Large intestine (tissue), 3 donors: ENCODE measurements around the gene CLIC4. TPM values are rescaled to one million over a fixed set of nuclear protein-coding genes. Genes with fewer than 3 reads are reported as not detected.
"Not testable (repeated sequence)": the region's sequence is repeated elsewhere in the genome, so short reads cannot be mapped to it uniquely, and the experiment has no call there.

ENCODE experiments used
- DNase-seq, 2 donors: peaks; one replicate each; pipeline versions ENCODE4 v3.0.0 to v3.0.0-alpha.2; 2013
- H3K27ac ChIP-seq: one replicate; pipeline ENCODE4 v1.5.1; 2013; ENCODE audit warnings: low read length
- H3K27me3 ChIP-seq: 2 replicates; pipeline ENCODE4 v1.6.1; 2013; ENCODE audit warnings: low read length; ENCODE audit not compliant: control insufficient read depth, insufficient read depth
- H3K36me3 ChIP-seq: 2 replicates; pipeline ENCODE4 v1.6.1; 2013; ENCODE audit warnings: low read length; ENCODE audit not compliant: control insufficient read depth, insufficient read depth
- H3K4me1 ChIP-seq: one replicate; pipeline ENCODE4 v1.6.1; 2013; ENCODE audit warnings: low read length; ENCODE audit not compliant: control insufficient read depth, insufficient read depth
- H3K4me3 ChIP-seq: one replicate; pipeline ENCODE4 v1.5.1; 2013; ENCODE audit warnings: low read length
- H3K9me3 ChIP-seq: one replicate; pipeline ENCODE4 v1.6.1; 2013; ENCODE audit warnings: mild to moderate bottlenecking, low read depth, low read length, moderate library complexity; ENCODE audit not compliant: control insufficient read depth
- WGBS: methylation state at CpG from one replicate; pipeline ENCODE4 v1.1.5; 2013; ENCODE audit warnings: low lambda C conversion rate; ENCODE audit not compliant: insufficient coverage; 5-methylcytosine and 5-hydroxymethylcytosine counted together
- polyA plus RNA-seq: library from polyadenylated mRNA; unstranded; fragments of 120-200 nt; gene quantifications from one replicate; pipeline ENCODE4 v1.2.1, GENCODE V29; 2013

The CLIC4 gene
- polyA plus RNA-seq, 1 donor: 70.3 TPM

DNA sequence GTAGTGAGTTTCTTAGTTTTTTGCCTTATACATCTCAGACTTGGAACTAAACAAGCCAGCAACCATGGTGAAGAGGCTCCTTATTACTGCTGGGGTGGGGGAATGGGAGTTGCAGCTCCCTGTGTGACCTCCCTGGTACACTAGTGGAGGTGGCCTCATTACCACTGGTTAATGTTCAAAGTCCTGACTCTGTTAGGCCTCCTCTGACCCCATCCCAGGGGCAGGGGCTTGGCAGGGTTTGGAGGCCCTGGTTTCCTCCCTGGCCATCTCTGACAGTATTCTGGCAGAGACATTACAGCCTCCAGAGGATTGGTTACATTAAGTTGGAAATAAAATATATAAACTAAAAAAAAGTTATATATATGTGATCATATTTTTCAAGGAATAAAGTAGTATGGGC is 45.2 kb downstream of the CLIC4 start:
- DNase-seq: peak; percentile 29 to 46
- Histone ChIP-seq H3K27me3 (no peaks in the 10 kb centered on the region), H3K4me1 (no peaks in the 10 kb centered on the region), H3K36me3 (no peaks in the 10 kb centered on the region), H3K27ac (no peak overlapping the region), H3K4me3 (no peak overlapping the region), H3K9me3 (no peaks in the 10 kb centered on the region)

DNA sequence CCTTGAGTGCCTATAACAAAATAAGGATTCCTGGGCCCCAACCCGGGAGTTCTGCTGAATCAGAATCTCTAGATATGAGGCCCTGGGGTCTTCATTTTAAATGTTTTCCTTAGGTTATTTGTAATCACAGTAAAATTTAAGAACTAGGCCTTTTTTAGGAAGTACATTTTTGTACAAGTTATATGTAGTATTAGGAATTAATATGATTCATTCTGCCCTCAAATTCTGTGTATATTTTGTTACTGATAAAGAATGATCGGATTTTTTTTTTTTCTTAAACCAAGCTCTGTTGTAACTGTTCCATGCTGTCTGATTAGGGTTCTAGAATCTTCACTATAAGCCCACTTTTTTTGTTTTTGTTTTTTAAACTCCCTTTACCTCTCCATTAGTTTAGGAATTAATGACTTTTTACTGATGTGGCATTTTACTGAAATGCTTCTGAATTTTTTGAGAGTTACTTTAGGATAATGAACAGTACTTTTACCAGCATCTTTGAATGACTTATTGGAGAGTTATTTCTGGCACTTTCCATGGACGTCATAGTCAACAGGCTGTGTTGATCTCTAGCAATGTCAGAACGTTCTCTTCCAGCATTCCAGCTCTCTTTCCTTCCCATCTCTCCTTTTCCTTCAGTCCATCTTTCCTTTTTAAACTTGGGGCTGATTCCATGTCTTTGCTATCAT is 48.3 kb downstream of the CLIC4 start:
- no peak for DNase-seq
- WGBS: 83% methylated on average over 1 of the region's 4 CpGs
- no peak overlapping the region for H3K4me3 ChIP-seq
- no peaks in the 10 kb centered on the region for H3K36me3 ChIP-seq
- H3K9me3 ChIP-seq: peaks cover 2% of the 10 kb centered on the region
- H3K4me1 ChIP-seq: no peaks in the 10 kb centered on the region
- H3K27ac ChIP-seq: no peak overlapping the region
- H3K27me3 ChIP-seq: no peaks in the 10 kb centered on the region

DNA sequence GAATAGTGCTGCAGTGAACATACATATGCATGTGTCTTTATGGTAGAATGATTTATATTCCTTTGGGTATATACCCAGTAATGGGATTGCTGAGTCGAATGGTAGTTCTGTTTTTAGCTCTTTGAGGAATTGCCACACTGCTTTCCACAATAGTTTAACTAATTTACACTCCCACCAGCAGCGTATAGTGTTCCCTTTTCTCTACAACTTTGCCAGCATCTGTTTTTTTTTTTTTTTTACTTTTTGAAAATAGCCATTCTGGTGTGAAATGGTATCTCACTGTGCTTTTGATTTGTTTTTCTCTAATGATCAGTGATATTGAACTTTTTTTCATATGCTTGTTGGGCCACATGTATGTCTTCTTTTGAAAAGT is 48.9 kb downstream of the CLIC4 start:
- not testable (repeated sequence) for H3K4me1 ChIP-seq, H3K4me3 ChIP-seq, DNase-seq, H3K27ac ChIP-seq, H3K9me3 ChIP-seq, H3K36me3 ChIP-seq, H3K27me3 ChIP-seq
- 100% methylated on average over 1 of the region's 2 CpGs for WGBS

DNA sequence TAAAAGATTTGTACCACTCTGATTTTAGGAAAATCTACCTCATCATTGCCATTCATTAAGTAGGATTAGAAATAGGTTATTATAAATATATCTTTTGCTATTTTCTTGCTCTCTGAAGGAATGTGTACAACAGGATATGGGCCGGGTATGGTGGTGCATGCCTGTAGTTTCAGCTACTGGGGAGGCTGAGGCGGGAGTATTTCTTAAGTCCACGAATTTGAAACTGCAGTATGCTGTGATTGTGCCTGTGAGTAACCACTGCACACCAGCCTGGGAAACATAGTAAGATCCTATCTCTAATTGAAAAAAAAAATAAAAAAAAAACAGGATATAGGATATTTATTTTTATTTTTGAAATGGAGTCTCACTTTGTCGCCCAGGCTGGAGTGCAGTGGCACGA is 50.0 kb downstream of the CLIC4 start:
- H3K4me1 ChIP-seq: no peaks in the 10 kb centered on the region
- no peak overlapping the region for H3K4me3 ChIP-seq
- no CpG with 5 or more reads among the region's 5 CpGs for WGBS
- no peaks in the 10 kb centered on the region for H3K36me3 ChIP-seq
- peaks cover 9% of the 10 kb centered on the region for H3K9me3 ChIP-seq
- H3K27me3 ChIP-seq: no peaks in the 10 kb centered on the region
- DNase-seq: no peak
- no peak overlapping the region for H3K27ac ChIP-seq

DNA sequence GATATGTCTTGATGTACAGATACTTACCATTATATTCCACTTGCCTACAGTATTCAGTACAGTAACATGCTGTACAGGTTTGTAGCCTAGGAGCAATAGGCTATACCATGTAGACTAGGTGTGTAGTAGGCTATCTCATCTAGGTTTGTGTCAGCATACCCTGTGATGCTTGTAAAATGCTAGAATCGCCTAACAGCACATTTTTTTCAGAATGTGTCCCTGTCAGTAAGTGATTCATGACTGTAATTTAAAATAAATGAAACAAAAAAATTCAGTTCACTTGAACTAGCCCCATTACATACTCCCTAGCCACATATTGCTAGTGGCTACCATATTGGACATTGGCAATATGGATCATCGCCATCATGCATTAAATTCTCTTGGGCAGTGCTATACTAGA is 51.3 kb downstream of the CLIC4 start:
- H3K4me3 ChIP-seq: no peak overlapping the region
- no peaks in the 10 kb centered on the region for H3K27me3 ChIP-seq
- no peak for DNase-seq
- peaks cover 9% of the 10 kb centered on the region for H3K9me3 ChIP-seq
- no peak overlapping the region for H3K27ac ChIP-seq
- no peaks in the 10 kb centered on the region for H3K36me3 ChIP-seq
- H3K4me1 ChIP-seq: no peaks in the 10 kb centered on the region
- WGBS: 100% methylated on average over 1 of the region's 2 CpGs

DNA sequence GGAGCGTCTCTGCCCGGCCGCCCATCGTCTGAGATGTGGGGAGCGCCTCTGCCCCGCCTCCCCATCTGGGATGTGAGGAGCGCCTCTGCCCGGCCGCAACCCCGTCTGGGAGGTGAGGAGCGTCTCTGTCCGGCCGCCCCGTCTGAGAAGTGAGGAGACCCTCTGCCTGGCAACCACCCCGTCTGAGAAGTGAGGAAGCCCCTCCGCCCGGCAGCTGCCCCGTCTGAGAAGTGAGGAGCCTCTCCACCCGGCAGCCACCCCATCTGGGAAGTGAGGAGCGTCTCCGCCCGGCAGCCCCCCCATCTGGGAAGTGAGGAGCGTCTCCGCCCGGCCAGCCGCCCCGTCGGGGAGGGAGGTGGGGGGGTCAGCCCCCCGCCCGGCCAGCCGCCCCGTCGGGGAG is 54.0 kb downstream of the CLIC4 start:
- not testable (repeated sequence) for H3K9me3 ChIP-seq, H3K27me3 ChIP-seq, H3K4me1 ChIP-seq, DNase-seq, H3K36me3 ChIP-seq, H3K27ac ChIP-seq, H3K4me3 ChIP-seq
- WGBS: no CpG with 5 or more reads among the region's 33 CpGs

DNA sequence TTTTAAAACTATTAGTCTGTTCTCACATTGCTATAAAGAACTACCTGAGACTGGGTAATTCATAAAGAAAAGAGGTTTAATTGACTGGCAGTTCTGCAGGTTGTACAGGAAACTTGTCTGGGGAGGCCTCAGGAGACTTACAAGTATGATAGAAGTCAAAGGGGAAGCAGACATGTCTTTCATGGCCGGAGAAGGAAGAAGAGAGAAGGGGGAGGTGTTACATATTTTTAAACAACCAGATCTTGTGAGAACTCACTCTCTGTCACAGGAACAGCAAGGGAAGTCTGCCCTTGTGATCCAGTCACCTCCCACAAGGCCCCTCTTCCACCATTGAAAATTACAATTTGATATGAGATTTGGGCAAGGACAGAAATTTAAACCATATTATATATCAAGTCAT is 55.9 kb downstream of the CLIC4 start:
- H3K36me3 ChIP-seq: no peaks in the 10 kb centered on the region
- DNase-seq: no peak
- no peaks in the 10 kb centered on the region for H3K4me1 ChIP-seq
- no peak overlapping the region for H3K27ac ChIP-seq
- WGBS: no CpG with 5 or more reads among the region's 1 CpG
- H3K4me3 ChIP-seq: no peak overlapping the region
- no peaks in the 10 kb centered on the region for H3K27me3 ChIP-seq
- H3K9me3 ChIP-seq: peaks cover 9% of the 10 kb centered on the region

DNA sequence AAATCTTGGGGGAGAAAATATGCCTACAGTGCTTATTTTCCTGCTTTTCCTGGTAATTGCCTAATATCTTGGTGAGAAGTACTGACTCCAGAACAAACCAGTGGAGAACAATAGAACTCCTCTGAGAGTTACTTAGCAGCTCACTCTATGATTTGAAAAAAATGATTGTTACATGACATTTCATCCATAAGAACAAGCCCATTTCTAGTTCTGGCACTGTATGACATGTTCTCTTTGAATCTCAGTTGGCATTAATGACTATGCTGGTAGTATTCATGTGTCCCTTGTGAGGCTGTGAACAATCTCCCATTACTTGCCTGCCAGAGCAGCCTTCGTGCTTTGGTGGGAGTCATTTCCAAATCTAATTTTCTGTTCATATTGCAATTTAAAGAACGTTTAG is 58.0 kb downstream of the CLIC4 start:
- Histone ChIP-seq H3K9me3 (peaks cover 9% of the 10 kb centered on the region), H3K4me3 (no peak overlapping the region), H3K27me3 (no peaks in the 10 kb centered on the region), H3K27ac (no peak overlapping the region), H3K4me1 (no peaks in the 10 kb centered on the region), H3K36me3 (no peaks in the 10 kb centered on the region)
- WGBS: 78% methylated on average over 1 of the region's 2 CpGs
- DNase-seq: no peak

DNA sequence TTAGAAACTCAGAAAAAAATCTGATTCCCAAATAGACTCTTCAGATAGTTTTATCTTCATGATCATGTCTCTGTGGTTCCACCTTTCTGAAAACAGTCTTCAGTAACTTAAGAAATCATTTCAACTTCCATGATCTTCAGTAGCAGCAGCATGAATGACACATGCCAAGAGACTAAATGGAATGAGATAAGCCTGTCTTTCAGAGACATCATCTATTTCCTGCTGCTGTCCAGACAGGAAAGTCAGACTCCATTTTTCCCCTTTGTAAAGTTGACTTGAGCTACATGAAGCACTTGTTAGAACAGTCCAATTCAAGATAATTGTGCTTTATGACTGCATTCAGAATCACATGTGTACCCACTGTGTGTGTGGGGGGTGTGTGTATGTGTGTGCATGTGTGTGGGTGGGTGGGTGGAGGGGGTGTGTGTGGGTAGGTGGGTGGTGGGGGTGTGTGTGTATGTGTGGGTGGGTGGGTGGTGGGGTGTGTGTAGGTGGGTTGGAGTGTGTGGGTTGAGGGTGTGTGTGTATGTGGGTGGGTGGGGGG is 58.8 kb downstream of the CLIC4 start:
- H3K9me3 ChIP-seq: peaks cover 3% of the 10 kb centered on the region
- no peaks in the 10 kb centered on the region for H3K36me3 ChIP-seq
- no peak for DNase-seq
- H3K27ac ChIP-seq: no peak overlapping the region
- no peaks in the 10 kb centered on the region for H3K4me1 ChIP-seq
- no peak overlapping the region for H3K4me3 ChIP-seq
- no peaks in the 10 kb centered on the region for H3K27me3 ChIP-seq

DNA sequence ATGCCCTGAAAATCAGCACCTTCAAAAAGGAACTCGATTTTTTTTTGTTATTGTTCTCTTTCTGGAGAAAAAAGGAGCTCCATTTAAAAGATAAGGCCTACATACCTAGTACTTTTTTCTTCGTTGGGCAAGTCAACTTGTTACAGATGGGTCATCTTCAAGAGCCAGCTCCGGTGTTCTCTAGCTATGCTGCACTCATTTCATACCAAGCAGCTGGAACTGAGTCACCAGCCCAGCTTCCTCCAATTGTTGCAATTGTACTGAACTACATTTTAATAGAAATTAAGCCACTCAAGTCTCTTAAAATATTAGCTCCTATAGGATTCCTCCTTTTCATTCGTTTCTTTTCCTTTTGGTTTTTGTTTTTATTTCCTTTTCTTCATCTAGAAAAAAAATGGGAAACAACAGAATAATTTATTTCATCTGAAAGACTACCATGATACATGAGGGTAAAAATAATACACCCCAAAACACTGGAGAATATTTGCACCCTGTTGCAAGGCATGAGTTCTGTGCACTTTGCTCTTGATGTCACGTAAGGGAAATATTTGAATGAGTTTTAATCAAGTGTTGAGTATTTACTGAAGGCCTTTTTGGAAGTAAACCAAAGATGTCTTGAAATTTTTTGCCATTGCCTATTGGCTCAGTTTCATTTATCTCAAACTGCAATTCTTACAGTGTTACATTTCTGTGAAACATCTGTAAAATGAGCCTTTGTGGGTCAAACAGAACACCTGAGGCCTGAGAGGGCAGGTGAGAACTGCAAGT is 60.5 kb downstream of the CLIC4 start:
- H3K4me3 ChIP-seq: no peak overlapping the region
- 92% methylated on average over 4 of the region's 5 CpGs for WGBS
- H3K4me1 ChIP-seq: no peaks in the 10 kb centered on the region
- no peak overlapping the region for H3K27ac ChIP-seq
- H3K9me3 ChIP-seq: no peaks in the 10 kb centered on the region
- DNase-seq: no peak
- no peaks in the 10 kb centered on the region for H3K27me3 ChIP-seq
- H3K36me3 ChIP-seq: no peaks in the 10 kb centered on the region

DNA sequence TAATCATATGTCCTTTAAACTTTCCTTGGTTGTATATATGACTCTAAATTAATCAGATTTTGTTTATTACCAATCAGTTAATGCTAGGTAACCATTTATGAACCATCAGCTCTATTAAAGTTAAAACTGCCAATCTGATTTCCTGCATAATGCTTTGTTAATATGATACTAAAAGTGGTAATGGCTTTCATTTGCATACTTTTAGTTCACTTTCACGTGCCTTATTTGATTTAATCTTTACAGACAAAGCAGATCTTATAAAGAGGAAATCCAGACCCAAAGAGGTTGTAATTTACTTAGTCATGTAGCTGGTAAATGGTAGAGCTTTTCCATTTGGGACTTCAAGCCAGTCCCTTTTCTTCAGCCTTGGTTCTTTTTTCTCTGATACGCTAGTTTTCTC is 61.3 kb downstream of the CLIC4 start:
- WGBS: 100% methylated on average over 2 of the region's 2 CpGs
- Histone ChIP-seq H3K27me3 (no peaks in the 10 kb centered on the region), H3K9me3 (no peaks in the 10 kb centered on the region), H3K27ac (no peak overlapping the region), H3K4me3 (no peak overlapping the region), H3K4me1 (no peaks in the 10 kb centered on the region), H3K36me3 (no peaks in the 10 kb centered on the region)
- DNase-seq: no peak
